Gastroesophageal sphincter (tissue), 4 donors: ENCODE results near the gene MTHFD2L. TPM values are rescaled to one million over a fixed set of nuclear protein-coding genes. Genes with fewer than 3 reads are reported as not detected.
"Not testable (repeated sequence)": the region's sequence is repeated elsewhere in the genome, so short reads cannot be mapped to it uniquely, and the experiment has no call there.

Experiments
- ATAC-seq: fragments of 150-250 bp; one replicate; pipeline ENCODE4 v1.9.1; 2016; ENCODE audit warnings: mild to moderate bottlenecking, moderate library complexity
- H3K27ac ChIP-seq, 4 donors: fragments of 200-600 bp; sonication (generic) in 3 of 4; 1 replicate in 3 of 4; 2 replicates in 1 of 4; pipeline ENCODE4 v1.5.1; 2016 to 2019
- H3K27me3 ChIP-seq: fragments of 200-600 bp; sonication (generic); one replicate; pipeline ENCODE4 v1.5.1; 2019
- H3K36me3 ChIP-seq, 2 donors: fragments of 200-600 bp; sonication (generic); one replicate each; pipeline ENCODE4 v1.5.1; 2019; ENCODE audit warnings: control low read depth in 1 of 2
- H3K4me1 ChIP-seq, 3 donors: fragments of 200-600 bp; sonication (generic); 1 replicate in 2 of 3; 2 replicates in 1 of 3; pipeline ENCODE4 v1.5.1; 2016 to 2019; ENCODE audit warnings: control low read depth in 2 of 3
- H3K4me3 ChIP-seq, 2 donors: fragments of 200-600 bp; sonication (generic); one replicate each; pipeline ENCODE4 v1.5.1; 2019; ENCODE audit warnings: mild to moderate bottlenecking in 1 of 2, moderate library complexity in 1 of 2
- H3K9me3 ChIP-seq, 3 donors: fragments of 200-600 bp; sonication (generic); one replicate each; pipeline ENCODE4 v1.5.1; 2017 to 2019; ENCODE audit warnings: control low read depth in 2 of 3
- EP300 ChIP-seq: sonication (generic); formaldehyde crosslinking; IDR thresholded peaks from one replicate; pipeline ENCODE4 v1.6.1; 2017; ENCODE audit warnings: antibody characterized with exemption, mild to moderate bottlenecking
- POLR2A ChIP-seq, 2 donors: fragments of 450-650 bp; IDR thresholded peaks; one replicate each; pipeline ENCODE4 v1.6.1; 2017; ENCODE audit warnings: antibody characterized with exemption in 2 of 2, mild to moderate bottlenecking in 2 of 2, moderate library complexity in 1 of 2
- POLR2AphosphoS5 ChIP-seq: sonication (generic); formaldehyde crosslinking; IDR thresholded peaks from one replicate; pipeline ENCODE4 v1.6.1; 2017; ENCODE audit warnings: antibody characterized with exemption
- WGBS, 2 donors: methylation state at CpG; one replicate each; pipeline ENCODE4 v1.1.5; 2018; ENCODE audit warnings: low coverage in 1 of 2; 5-methylcytosine and 5-hydroxymethylcytosine counted together
- total RNA-seq, 4 donors: library from RNA; depleted of rRNA; stranded (reverse); fragments of >200 nt; gene quantifications; one replicate each; pipeline ENCODE4 v1.1.0, GENCODE V29; 2016
- TF ChIP-seq, protein P1 (sequence below), 4 experiments: fragments of 200-600 bp in 2 of 4; fragments of 450-650 bp in 2 of 4; sonication (generic) in 1 of 4; IDR thresholded peaks; one replicate each; pipeline ENCODE4 v1.5.1; 2017 to 2019; ENCODE audit warnings: antibody characterized with exemption in 4 of 4, mild to moderate bottlenecking in 2 of 4, moderate library complexity in 2 of 4

MTHFD2L gene
- total RNA-seq, 4 donors from 2014 or later = 12.4 to 29.0 (median 23.4) TPM

DNA sequence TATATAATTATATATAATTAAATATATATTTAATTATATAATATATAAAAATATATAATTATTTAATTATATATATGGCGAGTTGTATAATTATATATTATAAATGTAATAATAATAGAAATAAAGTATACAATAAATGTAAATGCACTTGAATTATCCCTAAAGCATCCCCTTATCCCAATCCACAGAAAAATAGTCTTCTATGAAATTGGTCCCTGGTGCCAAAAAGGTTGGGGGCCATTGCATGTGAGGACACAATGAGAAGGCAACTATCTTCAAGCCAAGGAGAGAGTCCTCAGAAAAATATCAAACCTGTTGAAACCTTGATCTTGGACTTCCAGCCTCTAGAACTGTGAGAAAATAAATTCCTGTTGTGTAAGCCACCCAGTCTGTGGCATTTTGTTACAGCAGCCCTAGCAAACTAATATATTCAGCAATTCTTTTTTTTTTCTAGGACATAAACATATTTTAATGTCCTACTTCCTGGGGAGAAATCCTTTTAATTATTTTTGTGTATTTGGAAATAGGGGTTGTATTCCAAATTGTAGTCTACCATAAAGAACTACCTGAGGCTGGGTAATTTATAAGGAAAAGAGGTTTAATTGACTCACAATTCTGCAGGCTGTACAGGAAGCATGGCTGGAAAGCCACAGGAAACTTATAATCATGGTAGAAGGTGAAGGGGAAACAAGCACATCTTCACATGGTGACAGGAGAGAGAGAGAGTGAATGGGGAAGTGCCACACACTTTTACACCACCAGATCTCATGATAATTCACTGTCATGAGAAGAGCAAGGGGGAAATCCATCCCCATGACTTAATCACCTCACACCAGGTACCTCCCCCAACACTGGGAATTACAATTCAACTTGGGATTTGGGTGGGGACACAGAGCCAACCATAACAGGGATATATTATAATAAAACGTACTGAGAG lies 36.0 kb upstream of the MTHFD2L start:
- no peak for ATAC-seq
- Histone ChIP-seq H3K36me3 (no peaks in the 10 kb centered on the region), H3K27ac (no peak overlapping the region), H3K4me1 (peaks cover 7 to 10% (median 7%) of the 10 kb centered on the region in 3 donors), H3K9me3 (no peaks in the 10 kb centered on the region), H3K4me3 (no peak overlapping the region), H3K27me3 (no peaks in the 10 kb centered on the region)
- TF ChIP-seq EP300 = no peak
- TF ChIP-seq POLR2A (IDR thresholded peaks at IDR 0.05) = no peak
- TF ChIP-seq, protein P1, sequence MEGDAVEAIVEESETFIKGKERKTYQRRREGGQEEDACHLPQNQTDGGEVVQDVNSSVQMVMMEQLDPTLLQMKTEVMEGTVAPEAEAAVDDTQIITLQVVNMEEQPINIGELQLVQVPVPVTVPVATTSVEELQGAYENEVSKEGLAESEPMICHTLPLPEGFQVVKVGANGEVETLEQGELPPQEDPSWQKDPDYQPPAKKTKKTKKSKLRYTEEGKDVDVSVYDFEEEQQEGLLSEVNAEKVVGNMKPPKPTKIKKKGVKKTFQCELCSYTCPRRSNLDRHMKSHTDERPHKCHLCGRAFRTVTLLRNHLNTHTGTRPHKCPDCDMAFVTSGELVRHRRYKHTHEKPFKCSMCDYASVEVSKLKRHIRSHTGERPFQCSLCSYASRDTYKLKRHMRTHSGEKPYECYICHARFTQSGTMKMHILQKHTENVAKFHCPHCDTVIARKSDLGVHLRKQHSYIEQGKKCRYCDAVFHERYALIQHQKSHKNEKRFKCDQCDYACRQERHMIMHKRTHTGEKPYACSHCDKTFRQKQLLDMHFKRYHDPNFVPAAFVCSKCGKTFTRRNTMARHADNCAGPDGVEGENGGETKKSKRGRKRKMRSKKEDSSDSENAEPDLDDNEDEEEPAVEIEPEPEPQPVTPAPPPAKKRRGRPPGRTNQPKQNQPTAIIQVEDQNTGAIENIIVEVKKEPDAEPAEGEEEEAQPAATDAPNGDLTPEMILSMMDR (IDR thresholded peaks at IDR 0.05) = no peak
- no peak for TF ChIP-seq POLR2AphosphoS5
- 67 to 90% methylated on average over 1 to 2 of the region's 2 CpGs for WGBS, 2 donors

DNA sequence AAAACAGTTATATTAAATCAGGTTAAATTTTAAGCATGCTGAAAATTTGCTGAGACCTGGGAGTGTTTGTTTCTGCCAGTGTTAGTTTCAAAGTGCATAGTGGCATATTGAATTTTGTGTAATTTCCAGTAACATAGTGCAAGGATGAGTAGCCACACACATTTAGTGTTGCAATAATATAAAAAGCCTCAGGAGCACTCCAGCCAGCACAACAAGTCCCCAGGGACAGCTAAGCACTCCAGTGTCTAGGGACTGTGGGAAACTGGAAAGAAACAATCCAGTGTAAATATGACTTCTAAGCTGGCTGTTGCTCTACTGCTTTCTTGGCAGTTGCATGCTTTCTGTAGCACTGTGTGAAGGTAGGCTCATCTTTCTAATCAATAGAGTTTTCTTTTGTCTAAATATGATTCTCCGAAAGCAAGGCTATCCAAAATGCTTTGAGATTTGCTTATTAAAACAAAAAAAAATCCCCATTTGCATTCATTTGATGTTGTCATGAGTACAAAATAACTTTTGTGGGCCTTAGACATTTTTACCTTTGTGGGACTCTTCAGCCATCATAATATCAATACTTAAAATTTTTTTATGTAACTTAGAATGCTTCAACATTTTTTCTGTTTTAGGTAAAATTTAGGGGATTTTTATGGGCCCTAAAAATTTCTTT lies 34.7 kb upstream of the MTHFD2L start:
- H3K27me3 ChIP-seq = no peaks in the 10 kb centered on the region
- peak; percentile 70 for ATAC-seq

DNA sequence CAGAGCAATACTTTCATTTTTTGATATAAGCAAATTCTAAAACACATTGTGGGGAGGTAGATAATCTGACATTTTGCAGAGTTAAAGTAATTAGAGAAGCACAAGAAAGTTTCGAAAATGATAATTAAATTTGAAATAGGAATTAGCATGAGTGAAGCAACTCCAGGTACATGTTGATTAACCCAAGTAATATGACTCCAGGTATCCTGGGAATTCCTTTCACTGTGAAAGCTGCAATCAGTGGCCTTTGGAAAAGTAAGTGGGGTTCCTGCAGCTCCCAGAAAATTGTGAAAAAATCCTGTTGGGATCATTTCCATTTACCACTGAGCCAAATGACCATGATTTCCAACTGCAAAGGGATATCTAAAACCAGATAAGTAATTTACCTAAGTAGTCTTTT lies 32.9 kb upstream of the MTHFD2L start:
- Histone ChIP-seq H3K4me1 (no peaks in the 10 kb centered on the region), H3K4me3 (no peak overlapping the region), H3K27me3 (no peaks in the 10 kb centered on the region), H3K36me3 (no peaks in the 10 kb centered on the region), H3K27ac (no peak overlapping the region), H3K9me3 (no peaks in the 10 kb centered on the region)
- TF ChIP-seq POLR2A (IDR thresholded peaks at IDR 0.05) (no peak), EP300 (no peak), POLR2AphosphoS5 (no peak)
- TF ChIP-seq, protein P1 (IDR thresholded peaks at IDR 0.05) = no peak
- ATAC-seq = no peak
- 85% methylated on average over 1 of the region's 1 CpG; no CpG with 5 or more reads in 1 of the 2 donors for WGBS, 2 donors

More for the DNA sequence above, 34.7 kb upstream of the MTHFD2L start:
- H3K27ac ChIP-seq = no peak overlapping the region
- H3K4me3 ChIP-seq = no peak overlapping the region
- WGBS, 2 donors = 73 to 100% methylated on average over 1 of the region's 1 CpG
- no peaks in the 10 kb centered on the region for H3K36me3 ChIP-seq
- no peaks in the 10 kb centered on the region for H3K4me1 ChIP-seq
- H3K9me3 ChIP-seq = no peaks in the 10 kb centered on the region
- TF ChIP-seq POLR2A (IDR thresholded peaks at IDR 0.05) (no peak), POLR2AphosphoS5 (no peak), EP300 (no peak)
- TF ChIP-seq, protein P1 (IDR thresholded peaks at IDR 0.05) = no peak

DNA sequence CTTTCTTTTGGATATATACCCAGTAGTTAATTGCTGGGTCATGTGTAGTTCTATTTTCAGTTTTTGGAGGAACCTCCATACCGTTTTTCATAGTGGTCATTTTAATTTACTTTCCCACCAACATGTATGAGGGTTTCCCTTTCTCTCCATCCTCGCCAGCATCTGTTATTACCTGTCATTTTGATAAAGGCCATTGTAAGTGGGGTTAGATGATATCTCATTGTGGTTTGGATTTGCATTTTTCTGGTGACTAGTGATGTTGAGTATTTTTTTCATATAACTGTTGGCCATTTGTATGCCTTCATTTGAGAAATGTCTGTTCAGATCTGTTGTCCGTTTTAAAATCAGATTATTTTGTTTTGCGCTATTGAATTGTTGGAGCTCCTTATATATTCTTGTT lies 30.2 kb upstream of the MTHFD2L start:
- Histone ChIP-seq H3K9me3 (no peaks in the 10 kb centered on the region), H3K36me3 (no peaks in the 10 kb centered on the region), H3K27ac (no peak overlapping the region), H3K4me1 (no peaks in the 10 kb centered on the region), H3K27me3 (no peaks in the 10 kb centered on the region), H3K4me3 (no peak overlapping the region)
- TF ChIP-seq EP300 (no peak), POLR2A (IDR thresholded peaks at IDR 0.05) (no peak), POLR2AphosphoS5 (no peak)
- TF ChIP-seq, protein P1 (IDR thresholded peaks at IDR 0.05) = no peak
- ATAC-seq = no peak
- 85 to 93% methylated on average over 2 to 4 of the region's 4 CpGs for WGBS, 2 donors

DNA sequence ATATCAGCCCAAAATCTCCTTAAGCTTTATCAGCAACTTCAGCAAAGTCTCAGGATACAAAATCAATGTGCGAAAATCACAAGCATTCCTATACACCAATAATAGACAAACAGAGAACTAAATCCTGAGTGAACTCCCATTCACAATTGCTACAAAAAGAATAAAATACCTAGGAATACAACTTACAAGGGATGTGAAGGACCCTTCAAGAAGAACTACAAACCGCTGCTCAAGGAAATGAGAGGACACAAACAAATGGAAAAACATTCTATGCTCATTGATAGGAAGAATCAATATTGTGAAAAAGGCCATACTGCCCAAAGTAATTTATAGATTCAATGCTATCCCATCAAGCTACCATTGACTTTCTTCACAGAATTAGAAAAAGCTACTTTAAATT lies 27.1 kb upstream of the MTHFD2L start:
- WGBS, 2 donors = 90 to 95% methylated on average over 2 of the region's 2 CpGs
- not testable (repeated sequence) for H3K27ac ChIP-seq, H3K4me1 ChIP-seq

DNA sequence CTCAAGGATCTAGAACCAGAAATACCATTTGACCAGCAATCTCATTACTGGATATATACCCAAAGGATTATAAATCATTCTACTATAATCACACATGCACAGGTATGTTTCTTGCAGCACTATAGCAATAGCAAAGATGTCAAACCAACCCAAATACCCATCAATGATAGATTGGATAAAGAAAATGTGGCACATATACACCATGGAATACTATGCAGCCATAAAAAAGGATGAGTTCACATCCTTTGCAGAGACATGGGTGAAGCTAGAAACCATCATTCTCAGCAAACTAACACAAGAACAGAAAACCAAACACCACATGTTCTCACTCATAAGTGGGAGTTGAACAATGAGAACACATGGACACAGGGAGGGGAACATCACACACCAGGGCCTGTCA lies 25.7 kb upstream of the MTHFD2L start:
- H3K9me3 ChIP-seq, H3K27ac ChIP-seq, H3K4me1 ChIP-seq, H3K4me3 ChIP-seq, ATAC-seq, H3K36me3 ChIP-seq, H3K27me3 ChIP-seq: not testable (repeated sequence)

More for the DNA sequence above, 27.1 kb upstream of the MTHFD2L start:
- not testable (repeated sequence) for H3K4me3 ChIP-seq, H3K36me3 ChIP-seq, H3K9me3 ChIP-seq, H3K27me3 ChIP-seq, ATAC-seq
